Activated naive CD8-positive, alpha-beta T cell treated with anti-CD3 and anti-CD28 coated beads, Interleukin-2, amount 10 ng/mL, durations not matched to agents 7 days and 5 days (primary cell): ENCODE measurements around the gene SNRPE. TPM values are rescaled to one million over a fixed set of nuclear protein-coding genes. Genes with fewer than 3 reads are reported as not detected.
"Not testable (repeated sequence)": the region's sequence is repeated elsewhere in the genome, so short reads cannot be mapped to it uniquely, and the experiment has no call there.

Experiments
- ATAC-seq: fragments of 150-1000 bp; cut with Tn5 transposase; one replicate; pipeline ENCODE4 v1.10.0; 2021; ENCODE audit warnings: low read depth, moderate library complexity
- POLR2A ChIA-PET: fragments of 350-600 bp; sonication (Branson Sonifier 250); formaldehyde crosslinking; loops from one replicate; lab custom pipeline; 2021; ENCODE audit warnings: antibody characterized with exemption; lab: Charles Lee
- DNase-seq: peaks from one replicate; pipeline ENCODE4 v3.0.0; 2021
- H3K27ac Mint-ChIP-seq: one replicate; pipeline ENCODE4 v1.8.0; 2022; ENCODE audit warnings: mild to moderate bottlenecking, mixed read lengths
- H3K27me3 Mint-ChIP-seq: one replicate; pipeline ENCODE4 v1.8.0; 2022; ENCODE audit warnings: mild to moderate bottlenecking, moderate library complexity, mixed read lengths
- H3K36me3 Mint-ChIP-seq: one replicate; pipeline ENCODE4 v1.8.0; 2021; ENCODE audit warnings: mild to moderate bottlenecking, mixed read lengths
- H3K4me1 Mint-ChIP-seq: one replicate; pipeline ENCODE4 v1.8.0; 2021; ENCODE audit warnings: mixed read lengths
- H3K4me3 Mint-ChIP-seq: one replicate; pipeline ENCODE4 v1.8.0; 2022; ENCODE audit warnings: mild to moderate bottlenecking, moderate library complexity, mixed read lengths
- H3K9me3 Mint-ChIP-seq: one replicate; pipeline ENCODE4 v1.8.0; 2021; ENCODE audit warnings: mixed read lengths
- total RNA-seq, 2 experiments: library from RNA; stranded (reverse); gene quantifications; one replicate each; pipeline ENCODE4 v1.2.3, GENCODE V29; 2021

The SNRPE gene
- total RNA-seq, 2 experiments from 2014 or later, result 128 to 154 TPM

GRCh38 chr1:203853112-203853511 lies 8.3 kb upstream of the SNRPE start:
- H3K4me3 Mint-ChIP-seq, POLR2A ChIA-PET, H3K4me1 Mint-ChIP-seq, H3K27me3 Mint-ChIP-seq, ATAC-seq, H3K9me3 Mint-ChIP-seq, DNase-seq, H3K27ac Mint-ChIP-seq: not testable (repeated sequence)
- H3K36me3 Mint-ChIP-seq, result peaks cover 11% of the 10 kb centered on the region

DNA sequence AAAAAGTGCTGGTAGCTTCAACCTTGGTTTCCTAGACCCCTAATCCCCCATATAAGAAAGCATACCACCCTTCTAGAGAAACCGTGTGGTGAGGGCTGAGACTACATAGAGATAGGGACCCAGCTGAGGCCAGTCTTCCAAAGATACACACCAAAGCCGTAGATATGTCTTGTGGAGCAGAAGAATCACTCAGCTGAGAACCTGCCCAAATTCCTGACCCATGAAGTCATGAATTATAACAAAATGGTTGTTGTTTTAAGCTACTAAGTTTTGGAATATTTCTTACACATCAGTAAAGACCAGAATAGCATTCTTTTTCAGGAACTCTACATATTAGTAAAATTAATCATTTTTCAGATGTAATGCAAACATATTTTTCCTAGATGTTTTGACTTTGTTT lies 3.3 kb upstream of the SNRPE start:
- H3K9me3 Mint-ChIP-seq, result no peaks in the 10 kb centered on the region
- DNase-seq (no peak), ATAC-seq (no peak)
- H3K36me3 Mint-ChIP-seq, result peaks cover 6% of the 10 kb centered on the region
- H3K27ac Mint-ChIP-seq, result no peak overlapping the region
- H3K4me1 Mint-ChIP-seq, result peaks cover 8% of the 10 kb centered on the region
- H3K4me3 Mint-ChIP-seq, result no peak overlapping the region
- POLR2A ChIA-PET, result interaction anchor here (0.6 to 0.7 kb wide), 3 partner anchors 47 to 271 kb away, joined by 3 to 4 read pairs (median 3); no protein-coding TSS in a partner anchor
- no peaks in the 10 kb centered on the region for H3K27me3 Mint-ChIP-seq

- Mint-ChIP-seq H3K27ac (no peak overlapping the region), H3K36me3 (peaks cover 12% of the 10 kb centered on the region), H3K4me3 (no peak overlapping the region), H3K27me3 (no peaks in the 10 kb centered on the region), H3K9me3 (no peaks in the 10 kb centered on the region), H3K4me1 (peaks cover 12% of the 10 kb centered on the region)
- DNase-seq, result no peak
- ATAC-seq, result no peak
- POLR2A ChIA-PET, result interaction anchor here (0.6 to 0.7 kb wide), 2 partner anchors 15 to 970 kb away, joined by 3 to 4 read pairs; no protein-coding TSS in a partner anchor
Observed at GRCh38 chr1:203858975-203859374, 2.4 kb upstream of the SNRPE start.

- peak overlapping the region; percentile 91 for H3K27ac Mint-ChIP-seq
- DNase-seq (no peak), ATAC-seq (no peak)
- peaks cover 15% of the 10 kb centered on the region for H3K4me1 Mint-ChIP-seq
- no peaks in the 10 kb centered on the region for H3K27me3 Mint-ChIP-seq
- H3K36me3 Mint-ChIP-seq, result peaks cover 20% of the 10 kb centered on the region
- POLR2A ChIA-PET, result no interaction called here
- H3K9me3 Mint-ChIP-seq, result no peaks in the 10 kb centered on the region
- peak overlapping the region; percentile 96 for H3K4me3 Mint-ChIP-seq
Observed at GRCh38 chr1:203860396-203861025, 888 bp upstream of the SNRPE start.

GRCh38 chr1:203867802-203868201 lies 6.4 kb downstream of the SNRPE start:
- H3K4me3 Mint-ChIP-seq, result no peak overlapping the region
- no peak overlapping the region for H3K27ac Mint-ChIP-seq
- H3K36me3 Mint-ChIP-seq, result peaks cover 22% of the 10 kb centered on the region

GRCh38 chr1:203870245-203870644 lies 8.8 kb downstream of the SNRPE start:
- DNase-seq (no peak), ATAC-seq (no peak)
- Mint-ChIP-seq H3K9me3 (no peaks in the 10 kb centered on the region), H3K4me1 (peaks cover 5% of the 10 kb centered on the region), H3K4me3 (no peak overlapping the region), H3K36me3 (peaks cover 17% of the 10 kb centered on the region), H3K27me3 (no peaks in the 10 kb centered on the region), H3K27ac (no peak overlapping the region)
- POLR2A ChIA-PET, result no interaction called here

More at GRCh38 chr1:203867802-203868201, 6.4 kb downstream of the SNRPE start:
- Mint-ChIP-seq H3K9me3 (no peaks in the 10 kb centered on the region), H3K4me1 (peaks cover 11% of the 10 kb centered on the region), H3K27me3 (no peaks in the 10 kb centered on the region)
- ATAC-seq (no peak), DNase-seq (no peak)
- POLR2A ChIA-PET, result no interaction called here

DNA sequence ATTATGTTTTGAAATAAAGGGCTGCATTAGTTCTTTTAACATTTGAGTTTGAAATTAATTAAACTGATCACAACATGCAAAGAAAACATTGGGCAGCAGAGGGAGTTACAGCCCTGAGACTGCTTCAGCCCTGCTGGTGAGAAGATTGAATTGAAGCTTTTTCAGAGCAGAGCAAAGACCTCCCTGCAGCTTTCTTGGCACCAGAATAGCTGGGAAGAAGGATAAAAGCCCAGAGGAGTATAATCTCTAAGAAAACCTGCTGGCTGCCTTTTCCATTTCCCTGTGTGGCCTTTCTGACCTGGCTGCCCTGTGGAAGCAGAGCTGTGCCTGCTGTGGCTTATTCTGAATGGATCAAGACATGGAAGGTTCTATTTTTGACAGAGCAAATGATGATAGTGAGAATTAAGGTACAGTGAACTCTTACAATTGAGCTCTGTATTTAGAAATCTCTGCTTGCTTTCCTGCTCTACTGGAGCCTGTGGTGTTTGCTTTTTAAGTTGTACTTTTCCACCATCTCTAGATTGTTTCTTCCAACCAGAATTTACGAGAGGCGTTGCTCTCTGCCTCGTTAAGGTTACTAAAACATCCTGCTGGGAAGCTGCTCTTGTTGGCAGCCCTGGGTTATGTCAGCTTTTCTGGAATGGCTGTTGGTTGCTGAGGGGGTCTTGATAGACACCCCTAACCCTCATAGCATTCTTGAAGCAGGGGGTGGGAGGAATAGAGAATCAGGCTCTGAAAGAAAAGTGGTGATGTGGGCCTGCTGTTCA lies 9.9 kb downstream of the SNRPE start:
- ATAC-seq, result peak; percentile 52
- Mint-ChIP-seq H3K4me3 (no peak overlapping the region), H3K27me3 (no peaks in the 10 kb centered on the region), H3K4me1 (peaks cover 3% of the 10 kb centered on the region), H3K9me3 (no peaks in the 10 kb centered on the region), H3K27ac (no peak overlapping the region), H3K36me3 (peaks cover 12% of the 10 kb centered on the region)
- no peak for DNase-seq
- POLR2A ChIA-PET, result interaction anchor here (1.3 kb wide), 1 partner anchor 257 kb away, joined by 5 read pairs; no protein-coding TSS in a partner anchor

DNA sequence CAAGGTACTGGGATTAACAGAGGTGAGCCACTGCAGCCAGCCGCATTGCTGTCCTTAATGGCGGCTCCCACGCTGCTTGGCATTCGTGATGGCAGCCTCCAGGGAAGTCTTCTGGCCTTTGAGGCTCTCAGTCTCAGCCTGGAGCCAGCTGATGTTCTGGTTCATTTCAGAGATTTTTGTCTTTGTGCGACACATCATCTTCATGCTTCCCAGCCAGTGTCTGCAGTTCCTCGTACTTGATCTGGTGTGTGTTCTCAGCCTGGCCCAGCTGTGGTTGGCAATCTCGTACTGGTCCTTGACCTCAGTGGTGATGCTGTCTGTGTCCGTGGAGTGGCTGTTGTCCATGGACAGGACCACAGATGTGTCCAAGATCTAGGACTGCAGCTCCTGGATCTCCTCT lies 11.7 kb downstream of the SNRPE start:
- ATAC-seq (no peak), DNase-seq (no peak)
- Mint-ChIP-seq H3K36me3 (peaks cover 16% of the 10 kb centered on the region), H3K4me1 (no peaks in the 10 kb centered on the region), H3K4me3 (no peak overlapping the region), H3K27ac (no peak overlapping the region), H3K27me3 (no peaks in the 10 kb centered on the region), H3K9me3 (no peaks in the 10 kb centered on the region)
- POLR2A ChIA-PET, result no interaction called here

GRCh38 chr1:203878422-203878821 lies 17.0 kb downstream of the SNRPE start:
- ATAC-seq, result no peak
- Mint-ChIP-seq H3K36me3 (peaks cover 17% of the 10 kb centered on the region), H3K27ac (no peak overlapping the region)

DNA sequence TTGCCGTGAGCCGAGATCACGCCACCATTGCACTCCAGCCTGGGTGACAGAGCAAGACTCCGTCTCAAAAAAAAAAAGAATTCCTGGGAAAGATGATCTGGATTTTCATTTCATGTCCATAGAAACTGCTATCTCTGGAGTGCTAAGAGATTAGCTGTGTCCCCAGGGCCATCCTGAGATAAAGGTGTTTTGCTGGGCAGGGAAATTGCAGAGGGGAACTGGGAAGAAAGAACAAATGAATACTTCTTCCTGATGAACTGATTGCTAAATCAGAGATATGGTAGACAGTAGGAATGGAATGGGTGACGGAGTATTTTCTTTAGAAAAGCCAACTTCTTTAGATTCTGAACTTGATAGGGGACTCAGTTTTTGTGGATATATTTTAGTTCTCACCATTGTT lies 19.2 kb downstream of the SNRPE start:
- no peak overlapping the region for H3K27ac Mint-ChIP-seq
- POLR2A ChIA-PET, result no interaction called here
- no peaks in the 10 kb centered on the region for H3K27me3 Mint-ChIP-seq

More at GRCh38 chr1:203878422-203878821, 17.0 kb downstream of the SNRPE start:
- POLR2A ChIA-PET, result no interaction called here
- Mint-ChIP-seq H3K9me3 (no peaks in the 10 kb centered on the region), H3K4me1 (no peaks in the 10 kb centered on the region), H3K4me3 (no peak overlapping the region), H3K27me3 (no peaks in the 10 kb centered on the region)
- DNase-seq, result no peak

DNA sequence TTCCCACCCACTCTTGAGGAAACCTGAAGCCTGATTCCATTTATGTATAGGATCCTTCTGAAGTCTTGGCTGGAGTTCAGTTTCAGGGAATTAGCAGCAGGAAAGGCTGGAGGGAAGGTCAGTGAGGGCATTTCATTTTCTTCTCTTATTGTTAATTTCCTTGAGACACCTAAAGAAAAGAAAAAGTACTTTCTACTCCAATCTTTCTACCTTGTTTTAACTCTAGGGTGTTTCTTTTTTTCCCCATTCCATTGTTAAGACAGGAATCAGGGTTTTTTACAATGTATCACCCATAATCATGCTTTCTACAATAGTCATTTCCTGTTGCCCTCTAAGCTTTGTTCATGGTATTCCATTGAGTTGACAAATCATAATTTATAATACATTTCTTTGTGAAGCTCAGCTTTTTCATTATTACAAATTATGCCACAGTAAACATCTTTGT lies 27.4 kb downstream of the SNRPE start:
- POLR2A ChIA-PET, result no interaction called here
- peaks cover 5% of the 10 kb centered on the region for H3K36me3 Mint-ChIP-seq
- DNase-seq (no peak), ATAC-seq (no peak)
- peaks cover 2% of the 10 kb centered on the region for H3K9me3 Mint-ChIP-seq
- H3K4me1 Mint-ChIP-seq, result no peaks in the 10 kb centered on the region
- H3K4me3 Mint-ChIP-seq, result no peak overlapping the region
- no peaks in the 10 kb centered on the region for H3K27me3 Mint-ChIP-seq
- H3K27ac Mint-ChIP-seq, result no peak overlapping the region

More for the DNA sequence above, 19.2 kb downstream of the SNRPE start:
- H3K9me3 Mint-ChIP-seq, result no peaks in the 10 kb centered on the region
- H3K4me3 Mint-ChIP-seq, result no peak overlapping the region
- DNase-seq, result no peak
- H3K4me1 Mint-ChIP-seq, result no peaks in the 10 kb centered on the region
- ATAC-seq, result no peak
- peaks cover 12% of the 10 kb centered on the region for H3K36me3 Mint-ChIP-seq

GRCh38 chr1:203891950-203892349 lies 30.6 kb downstream of the SNRPE start:
- ATAC-seq (no peak), DNase-seq (no peak)
- H3K9me3 Mint-ChIP-seq, result peaks cover 5% of the 10 kb centered on the region
- no peak overlapping the region for H3K27ac Mint-ChIP-seq
- H3K36me3 Mint-ChIP-seq, result peaks cover 9% of the 10 kb centered on the region
- no peaks in the 10 kb centered on the region for H3K4me1 Mint-ChIP-seq
- POLR2A ChIA-PET, result no interaction called here
- H3K4me3 Mint-ChIP-seq, result no peak overlapping the region
- no peaks in the 10 kb centered on the region for H3K27me3 Mint-ChIP-seq

DNA sequence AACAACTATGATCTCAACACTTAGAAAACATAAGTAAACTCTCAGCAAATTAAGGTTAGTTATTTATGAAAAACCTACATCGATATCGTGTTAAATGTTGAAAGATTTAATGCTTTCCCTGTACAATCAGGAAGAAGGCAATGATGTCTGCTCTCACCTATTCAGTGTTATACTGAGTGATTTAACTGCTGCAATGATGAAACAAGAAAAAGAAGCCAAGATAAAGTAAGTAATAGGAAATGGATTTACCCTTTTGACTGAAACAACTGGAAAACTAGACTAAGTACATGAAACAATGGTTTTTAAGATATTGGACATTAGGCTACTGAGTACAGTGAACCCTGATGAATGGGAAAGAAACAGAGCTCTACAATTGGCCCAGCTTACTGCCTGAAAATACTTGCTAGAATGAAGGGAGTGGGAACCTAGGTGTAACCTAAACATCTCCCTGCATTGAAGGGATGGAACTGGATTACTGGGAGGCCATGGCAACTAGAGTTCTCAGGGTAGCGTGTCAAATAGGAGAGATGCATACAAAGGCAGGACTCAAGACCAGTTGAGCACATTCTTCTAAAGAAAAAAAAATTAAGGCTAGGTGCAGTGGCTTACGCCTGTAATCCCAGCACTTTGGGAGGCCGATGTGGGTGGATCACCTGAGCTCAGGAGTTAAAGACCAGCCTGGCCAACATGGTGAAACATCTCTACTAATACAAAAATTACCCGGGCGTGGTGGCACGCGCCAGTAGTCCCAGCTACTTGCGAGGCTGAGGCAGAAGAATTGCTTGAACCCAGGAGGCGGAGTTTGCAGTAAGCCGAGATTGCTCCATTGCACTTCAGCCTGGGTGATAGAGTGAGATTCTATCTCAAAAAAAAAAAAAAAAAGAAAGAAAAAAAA lies 37.3 kb downstream of the SNRPE start:
- POLR2A ChIA-PET, result no interaction called here
- no peak for ATAC-seq

More for the DNA sequence above, 37.3 kb downstream of the SNRPE start:
- H3K27ac Mint-ChIP-seq, result no peak overlapping the region
- no peaks in the 10 kb centered on the region for H3K4me1 Mint-ChIP-seq
- peaks cover 3% of the 10 kb centered on the region for H3K36me3 Mint-ChIP-seq
- DNase-seq, result no peak
- H3K9me3 Mint-ChIP-seq, result peaks cover 3% of the 10 kb centered on the region
- H3K4me3 Mint-ChIP-seq, result no peak overlapping the region
- H3K27me3 Mint-ChIP-seq, result peaks cover 5% of the 10 kb centered on the region
